ENCODE results near the gene ARV1. TPM values are rescaled to one million over a fixed set of nuclear protein-coding genes. Genes with fewer than 3 reads are reported as not detected.

ARV1 gene
- total and polyA plus RNA-seq, 5 experiments from 2014 or later: 10.6 to 35.2 (median 30.1) TPM

- H3K4me3 Mint-ChIP-seq: no peak overlapping the region
- POLR2A ChIA-PET: no interaction called here
- peaks cover 3 to 36% (median 21%) of the 10 kb centered on the region in 4 donors for H3K4me1 Mint-ChIP-seq
- ATAC-seq (no peak), DNase-seq (no peak)
- H3K9me3 Mint-ChIP-seq: no peaks in the 10 kb centered on the region
- H3K36me3 Mint-ChIP-seq: peaks cover 5 to 74% (median 28%) of the 10 kb centered on the region in 3 donors
- H3K27me3 Mint-ChIP-seq: no peaks in the 10 kb centered on the region
- peak overlapping the region in 2 of 10 donors; percentile 11 to 18 for H3K27ac Mint-ChIP-seq
These were observed 21.3 kb upstream of the ARV1 start for GRCh38 chr1:230957580-230957989.

GRCh38 chr1:230958370-230958769, 20.5 kb upstream of the ARV1 start:
- Mint-ChIP-seq H3K9me3 (no peaks in the 10 kb centered on the region), H3K4me1 (peaks cover 3 to 39% (median 27%) of the 10 kb centered on the region in 4 donors)
- POLR2A ChIA-PET: interaction anchor here (0.7 to 1.1 kb wide), 2 partner anchors 14 to 340 kb away, joined by 3 to 4 read pairs; no protein-coding TSS in a partner anchor

GRCh38 chr1:230964896-230965295, 14.0 kb upstream of the ARV1 start:
- H3K9me3 Mint-ChIP-seq: no peaks in the 10 kb centered on the region
- POLR2A ChIA-PET: no interaction called here
- peaks cover 7 to 18% (median 9%) of the 10 kb centered on the region in 3 donors for H3K36me3 Mint-ChIP-seq
- H3K4me3 Mint-ChIP-seq: no peak overlapping the region
- no peaks in the 10 kb centered on the region for H3K27me3 Mint-ChIP-seq
- H3K4me1 Mint-ChIP-seq: peaks cover 17 to 58% (median 52%) of the 10 kb centered on the region in 4 donors
- ATAC-seq (no peak), DNase-seq (no peak)
- H3K27ac Mint-ChIP-seq: peak overlapping the region in 1 of 10 donors; percentile 45

More at GRCh38 chr1:230958370-230958769, 20.5 kb upstream of the ARV1 start:
- no peak overlapping the region for H3K27ac Mint-ChIP-seq
- DNase-seq (no peak), ATAC-seq (no peak)
- peaks cover 5 to 69% (median 28%) of the 10 kb centered on the region in 3 donors for H3K36me3 Mint-ChIP-seq
- H3K4me3 Mint-ChIP-seq: peak overlapping the region in 1 of 10 donors; percentile 24
- no peaks in the 10 kb centered on the region for H3K27me3 Mint-ChIP-seq

- Mint-ChIP-seq H3K4me1 (peaks cover 19 to 62% (median 56%) of the 10 kb centered on the region in 4 donors), H3K27ac (no peak overlapping the region), H3K4me3 (no peak overlapping the region), H3K27me3 (no peaks in the 10 kb centered on the region), H3K9me3 (no peaks in the 10 kb centered on the region), H3K36me3 (peaks cover 1 to 16% (median 6%) of the 10 kb centered on the region in 3 donors)
- no peak for DNase-seq
- no peak for ATAC-seq
- POLR2A ChIA-PET: interaction anchor here (0.6 kb wide), 1 partner anchor 13 kb away, joined by 3 read pairs; the partner anchor contains the start of genes ARV1 and TTC13
These were observed 13.4 kb upstream of the ARV1 start for GRCh38 chr1:230965535-230965934.

GRCh38 chr1:230966358-230966873, 12.5 kb upstream of the ARV1 start:
- Mint-ChIP-seq H3K36me3 (peaks cover 0 to 10% (median 4%) of the 10 kb centered on the region in 3 donors), H3K4me1 (peaks cover 19 to 60% (median 53%) of the 10 kb centered on the region in 4 donors), H3K9me3 (no peaks in the 10 kb centered on the region), H3K27ac (peak overlapping the region in 1 of 10 donors; percentile 23), H3K27me3 (no peaks in the 10 kb centered on the region), H3K4me3 (no peak overlapping the region)
- DNase-seq (no peak), ATAC-seq (no peak)
- POLR2A ChIA-PET: no interaction called here

GRCh38 chr1:230970432-230970831, 8.5 kb upstream of the ARV1 start:
- POLR2A ChIA-PET: no interaction called here
- H3K27ac Mint-ChIP-seq: peak overlapping the region in 7 of 10 donors; percentile 0 to 77 (median 72)
- H3K4me1 Mint-ChIP-seq: peaks cover 25 to 63% (median 57%) of the 10 kb centered on the region in 4 donors
- H3K9me3 Mint-ChIP-seq: no peaks in the 10 kb centered on the region
- H3K36me3 Mint-ChIP-seq: peaks cover 0 to 10% (median 4%) of the 10 kb centered on the region in 3 donors
- peak overlapping the region in 1 of 10 donors; percentile 15 for H3K4me3 Mint-ChIP-seq
- no peaks in the 10 kb centered on the region for H3K27me3 Mint-ChIP-seq
- DNase-seq (no peak), ATAC-seq (no peak)

- ATAC-seq: no peak
- Mint-ChIP-seq H3K4me1 (peaks cover 32 to 75% (median 68%) of the 10 kb centered on the region in 4 donors), H3K9me3 (no peaks in the 10 kb centered on the region), H3K36me3 (peaks cover 2 to 21% (median 4%) of the 10 kb centered on the region in 3 donors), H3K27me3 (no peaks in the 10 kb centered on the region), H3K27ac (peak overlapping the region in 8 of 10 donors; percentile 28 to 95 (median 84)), H3K4me3 (peak overlapping the region in 3 of 10 donors; percentile 35 to 76 (median 62))
- DNase-seq: no peak
- POLR2A ChIA-PET: interaction anchor here (0.9 kb wide), 1 partner anchor 13 kb away, joined by 3 read pairs; no protein-coding TSS in a partner anchor
These were observed 7.1 kb upstream of the ARV1 start for GRCh38 chr1:230971771-230972170.

- H3K4me3 Mint-ChIP-seq: peak overlapping the region; percentile 43 to 78 (median 68)
- H3K27me3 Mint-ChIP-seq: no peaks in the 10 kb centered on the region
- peak overlapping the region; percentile 16 to 95 (median 84) for H3K27ac Mint-ChIP-seq
- H3K36me3 Mint-ChIP-seq: peaks cover 2 to 21% (median 4%) of the 10 kb centered on the region in 3 donors
- DNase-seq: peak; percentile 30 to 87 (median 72)
- ATAC-seq: peak; percentile 88 to 91
- POLR2A ChIA-PET: interaction anchor here (1.0 to 1.1 kb wide), 2 partner anchors 9 to 18 kb away, joined by 3 to 5 read pairs; no protein-coding TSS in a partner anchor
- H3K4me1 Mint-ChIP-seq: peaks cover 37 to 85% (median 76%) of the 10 kb centered on the region in 4 donors
- H3K9me3 Mint-ChIP-seq: no peaks in the 10 kb centered on the region
These were observed 6.0 kb upstream of the ARV1 start for GRCh38 chr1:230972855-230973271.

GRCh38 chr1:230975636-230976035, 3.3 kb upstream of the ARV1 start:
- H3K27me3 Mint-ChIP-seq: no peaks in the 10 kb centered on the region
- H3K36me3 Mint-ChIP-seq: peaks cover 0 to 10% (median 2%) of the 10 kb centered on the region in 3 donors
- peak overlapping the region in 2 of 10 donors; percentile 34 for H3K4me3 Mint-ChIP-seq
- no peaks in the 10 kb centered on the region for H3K9me3 Mint-ChIP-seq
- POLR2A ChIA-PET: no interaction called here
- H3K4me1 Mint-ChIP-seq: peaks cover 44 to 63% (median 58%) of the 10 kb centered on the region in 4 donors
- no peak for DNase-seq
- ATAC-seq: no peak
- H3K27ac Mint-ChIP-seq: peak overlapping the region in 4 of 10 donors; percentile 39 to 99 (median 70)

GRCh38 chr1:230976360-230976759, 2.5 kb upstream of the ARV1 start:
- Mint-ChIP-seq H3K4me3 (peak overlapping the region in 8 of 10 donors; percentile 34 to 100 (median 98)), H3K4me1 (peaks cover 44 to 60% (median 56%) of the 10 kb centered on the region in 4 donors), H3K27ac (peak overlapping the region in 8 of 10 donors; percentile 47 to 99 (median 98)), H3K36me3 (peaks cover 0 to 10% (median 2%) of the 10 kb centered on the region in 3 donors), H3K9me3 (no peaks in the 10 kb centered on the region), H3K27me3 (no peaks in the 10 kb centered on the region)
- DNase-seq: no peak
- POLR2A ChIA-PET: interaction anchor here (1.3 to 3.6 kb wide), 3 partner anchors 9 to 77 kb away, joined by 3 to 25 read pairs (median 4); partner anchors contain the start of gene FAM89A
- no peak for ATAC-seq

GRCh38 chr1:230976825-230977747, 1.8 kb upstream of the ARV1 start:
- Mint-ChIP-seq H3K27ac (peak overlapping the region; percentile 66 to 99 (median 98)), H3K36me3 (peaks cover 0 to 10% (median 2%) of the 10 kb centered on the region in 3 donors), H3K4me1 (peaks cover 38 to 53% (median 49%) of the 10 kb centered on the region in 4 donors), H3K9me3 (no peaks in the 10 kb centered on the region), H3K4me3 (peak overlapping the region in 9 of 10 donors; percentile 87 to 100 (median 98)), H3K27me3 (no peaks in the 10 kb centered on the region)
- peak in 9 of 10 donors; percentile 6 to 74 (median 27) for DNase-seq
- POLR2A ChIA-PET: interaction anchor here (0.6 to 3.6 kb wide), 6 partner anchors 9 to 1700 kb away, joined by 3 to 25 read pairs (median 4); partner anchors contain the start of gene FAM89A
- peak; percentile 9 to 29 for ATAC-seq

Data from naive thymus-derived CD8-positive, alpha-beta T cell (primary cell).